BJ (cell line): Measurements from ENCODE around the gene SENP3. TPM values are rescaled to one million over a fixed set of nuclear protein-coding genes. Genes with fewer than 3 reads are reported as not detected.

ENCODE experiments used
- CTCF ChIA-PET: fragments of 350-600 bp; formaldehyde crosslinking; extraction: SDS; loops from one replicate; lab custom pipeline; 2021; ENCODE audit warnings: antibody characterized with exemption, inconsistent platforms; lab: Yijun Ruan, JAX
- POLR2A ChIA-PET: fragments of 300-600 bp; sonication (Branson Sonifier 250); formaldehyde crosslinking; extraction: SDS; loops from one replicate; lab custom pipeline; 2021; ENCODE audit warnings: antibody characterized with exemption; lab: Charles Lee
- DNase-seq: peaks from one replicate; pipeline ENCODE4 v3.0.0-alpha.2; 2011; ENCODE audit warnings: low read depth
- H3K27me3 ChIP-seq: 2 replicates; pipeline ENCODE4 v1.6.0; 2011; ENCODE audit warnings: low read length; ENCODE audit not compliant: control insufficient read depth, insufficient read depth
- H3K36me3 ChIP-seq: 2 replicates; pipeline ENCODE4 v1.5.1; 2011; ENCODE audit warnings: low read length; ENCODE audit not compliant: control insufficient read depth, insufficient read depth
- H3K4me3 ChIP-seq: 2 replicates; pipeline ENCODE4 v1.5.1; 2011; ENCODE audit warnings: low read depth, mild to moderate bottlenecking, control low read depth, low read length
- CTCF ChIP-seq: IDR thresholded peaks from 2 replicates; pipeline ENCODE4 v1.5.1; 2011; ENCODE audit warnings: low read depth, mild to moderate bottlenecking, control low read depth, inconsistent platforms, low read length, moderate library complexity; ENCODE audit not compliant: insufficient read depth
- polyA plus RNA-seq: library from polyadenylated mRNA; depleted of rRNA; stranded (reverse); fragments of >200 nt; gene quantifications from 2 replicates; pipeline ENCODE4 v1.2.3, GENCODE V29; 2011

The SENP3 gene
- polyA plus RNA-seq, 1 experiment: 72.2 TPM

GRCh38 chr17:7549401-7550055 lies 12.2 kb upstream of the SENP3 start:
- POLR2A ChIA-PET: no interaction called here
- CTCF ChIA-PET: interaction anchor here (1.0 to 5.9 kb wide), 3 partner anchors 11 to 35 kb away, joined by 3 to 41 read pairs (median 6); partner anchors contain the start of gene SENP3
- no peak; the same call in 1 of the 2 replicates for TF ChIP-seq CTCF
- DNase-seq: no peak
- Histone ChIP-seq H3K36me3 (no peaks in the 10 kb centered on the region; the same call in 1 of the 2 replicates), H3K4me3 (peak overlapping the region; percentile 68), H3K27me3 (no peaks in the 10 kb centered on the region)

GRCh38 chr17:7550344-7550743 lies 11.4 kb upstream of the SENP3 start:
- ChIA-PET CTCF (interaction anchor here (0.7 to 5.9 kb wide), 2 partner anchors 10 to 37 kb away, joined by 4 to 41 read pairs; partner anchors contain the start of gene SENP3), POLR2A (no interaction called here)
- DNase-seq: no peak
- no peak overlapping the region for H3K4me3 ChIP-seq
- H3K27me3 ChIP-seq: no peaks in the 10 kb centered on the region
- no peak for TF ChIP-seq CTCF
- no peaks in the 10 kb centered on the region; the same call in 1 of the 2 replicates for H3K36me3 ChIP-seq

GRCh38 chr17:7551396-7551795 lies 10.3 kb upstream of the SENP3 start:
- Histone ChIP-seq H3K4me3 (no peak overlapping the region), H3K36me3 (no peaks in the 10 kb centered on the region; the same call in 1 of the 2 replicates), H3K27me3 (no peaks in the 10 kb centered on the region)
- no peak for DNase-seq
- no peak for TF ChIP-seq CTCF
- POLR2A ChIA-PET: no interaction called here
- CTCF ChIA-PET: interaction anchor here (0.6 to 5.9 kb wide), 2 partner anchors 9 to 38 kb away, joined by 4 to 41 read pairs; partner anchors contain the start of gene SENP3

DNA sequence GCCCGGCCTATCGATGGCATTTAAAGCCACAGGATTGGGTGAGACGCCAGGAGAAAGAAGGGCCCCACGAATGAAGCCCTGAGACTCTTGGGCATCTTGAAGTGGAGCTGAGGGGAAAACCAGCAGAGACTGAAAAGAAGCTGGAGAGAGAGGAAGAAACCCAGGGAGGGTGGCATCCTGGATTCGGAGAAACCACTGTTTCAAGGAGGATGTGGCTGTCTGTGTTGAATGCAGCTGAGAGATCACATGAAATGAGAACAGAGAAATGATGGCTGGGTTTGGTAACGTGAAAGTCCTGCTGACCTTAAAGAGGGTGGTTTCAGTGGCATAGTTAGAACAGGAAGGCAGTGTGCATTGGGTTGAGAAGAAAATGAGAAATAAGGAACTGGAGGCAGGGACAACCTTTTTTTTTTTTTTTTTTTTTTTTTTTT lies 9.1 kb upstream of the SENP3 start:
- Histone ChIP-seq H3K4me3 (no peak overlapping the region), H3K36me3 (no peaks in the 10 kb centered on the region; the same call in 1 of the 2 replicates), H3K27me3 (no peaks in the 10 kb centered on the region)
- ChIA-PET CTCF (interaction anchor here (1.0 to 5.9 kb wide), 2 partner anchors 8 to 10 kb away, joined by 3 to 41 read pairs; partner anchors contain the start of gene SENP3), POLR2A (no interaction called here)
- no peak for TF ChIP-seq CTCF
- DNase-seq: no peak

- Histone ChIP-seq H3K27me3 (no peaks in the 10 kb centered on the region), H3K36me3 (no peaks in the 10 kb centered on the region; the same call in 1 of the 2 replicates), H3K4me3 (no peak overlapping the region)
- ChIA-PET CTCF (interaction anchor here (5.9 kb wide), 1 partner anchor 7 kb away, joined by 41 read pairs; the partner anchor contains the start of gene SENP3), POLR2A (no interaction called here)
- no peak for TF ChIP-seq CTCF
- no peak for DNase-seq
Observed at GRCh38 chr17:7553356-7553755, 8.4 kb upstream of the SENP3 start.
